ENCODE results near the gene NFILZ.

Gene NFILZ

DNA sequence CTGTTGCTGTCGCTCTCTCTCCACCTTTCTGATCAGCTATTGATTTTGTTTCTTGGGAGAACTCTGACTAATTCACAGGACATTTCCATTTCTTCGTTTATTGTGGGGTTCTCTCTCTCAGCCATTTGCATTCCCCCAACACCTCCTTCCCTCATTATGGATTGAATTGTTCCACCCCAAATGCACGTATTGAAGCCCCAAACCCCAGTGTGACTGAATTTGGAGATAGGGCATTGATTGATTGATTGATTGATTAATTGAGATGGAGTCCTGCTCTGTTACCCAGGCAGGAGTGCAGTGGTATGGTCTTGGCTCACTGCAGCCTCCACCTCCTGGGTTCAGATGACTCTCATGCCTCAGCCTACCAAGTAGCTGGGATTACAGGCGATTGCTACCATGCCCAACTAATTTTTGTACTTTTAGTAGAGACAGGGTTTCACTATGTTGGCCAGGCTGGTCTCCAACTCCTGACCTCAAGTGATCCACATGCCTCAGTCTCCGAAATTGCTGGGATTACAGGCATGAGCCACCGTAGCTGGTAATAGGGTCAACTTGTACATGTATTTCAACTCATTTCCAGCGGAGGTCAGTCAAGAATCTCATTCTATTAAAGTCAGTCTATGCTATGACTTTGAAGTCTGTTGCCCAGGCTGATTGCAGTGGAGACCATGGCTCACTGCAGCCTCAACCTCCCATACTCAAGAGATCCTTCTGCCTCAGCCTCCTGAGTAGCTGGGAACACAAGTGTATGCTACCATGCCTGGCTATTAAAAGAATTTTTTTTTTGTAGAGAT is 13.6 kb downstream of the NFILZ start:
- no peak for ATAC-seq

DNA sequence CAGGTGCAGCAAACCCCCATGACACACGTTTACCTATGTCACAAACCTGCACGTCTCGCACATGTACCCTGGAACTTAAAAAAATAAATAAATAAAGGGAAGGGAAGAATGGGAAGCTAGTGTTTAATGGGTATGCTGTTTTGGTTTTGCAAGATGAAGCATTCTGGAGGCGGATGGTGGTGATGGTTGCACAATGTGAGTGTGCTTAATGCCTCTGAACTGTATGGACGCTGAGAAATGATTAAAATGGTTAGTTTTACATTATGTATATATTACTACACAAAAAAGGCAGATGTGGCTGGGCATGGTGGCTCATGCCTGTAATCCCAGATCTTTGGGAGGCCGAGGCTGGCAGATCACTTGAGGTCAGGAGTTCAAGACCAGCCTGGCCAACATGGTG is 17.8 kb downstream of the NFILZ start:
- no peak for ATAC-seq

DNA sequence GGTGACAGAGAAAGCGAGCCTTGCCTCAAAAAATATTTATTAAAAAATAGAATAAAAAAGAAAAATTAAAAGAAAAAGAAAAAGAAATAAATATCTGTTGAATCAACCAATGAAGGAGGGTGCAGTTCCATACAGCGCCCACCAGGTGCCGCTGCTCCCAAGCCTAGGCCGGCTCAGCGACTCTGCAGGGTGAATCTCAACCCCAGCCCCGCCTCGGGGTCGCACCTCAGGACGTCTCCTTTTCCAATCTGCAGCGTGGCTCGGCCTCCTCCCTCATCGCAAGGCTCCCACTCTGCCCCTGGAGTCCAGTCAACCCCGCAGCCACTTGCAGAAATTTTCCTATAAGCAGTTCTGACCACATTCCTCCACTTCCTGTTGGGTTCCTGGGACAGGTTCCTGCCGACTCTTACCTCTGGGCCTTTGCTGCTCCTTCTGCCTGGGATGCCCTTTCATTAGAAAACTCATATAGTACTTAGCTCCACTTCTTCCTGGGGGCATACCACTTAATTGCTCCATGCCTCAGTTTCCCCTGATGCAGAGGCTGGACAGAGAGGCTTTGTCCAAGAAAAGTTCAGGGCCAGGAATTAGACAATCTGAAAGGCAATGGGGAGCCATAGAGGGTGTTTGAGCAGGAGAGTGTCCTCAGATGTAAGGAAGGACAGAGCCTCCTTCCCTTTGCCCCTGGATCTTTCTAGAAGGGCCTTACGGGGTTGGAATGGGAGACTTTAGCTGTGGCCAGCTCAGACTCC is 24.3 kb downstream of the NFILZ start:
- peak; percentile 67 to 73 for ATAC-seq

DNA sequence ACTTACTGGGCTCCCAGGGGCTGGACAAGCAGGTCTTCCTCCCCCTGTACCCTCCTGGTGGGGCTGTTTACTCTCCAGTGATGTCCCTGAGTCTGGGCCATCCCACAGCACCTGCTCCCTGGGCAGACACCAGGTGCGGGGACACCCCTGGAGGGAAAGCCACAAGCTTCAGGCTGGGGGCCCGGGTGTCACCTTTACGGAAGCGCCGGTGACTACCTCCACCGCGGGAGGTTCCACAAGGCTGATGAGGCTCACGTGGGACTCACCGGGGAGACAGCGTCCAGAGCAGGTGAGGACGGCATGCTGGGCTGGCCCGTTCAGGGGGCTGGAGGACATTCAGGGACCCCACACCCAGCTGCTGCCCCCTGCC is 24.9 kb downstream of the NFILZ start:
- peak; percentile 45 to 51 for ATAC-seq

DNA sequence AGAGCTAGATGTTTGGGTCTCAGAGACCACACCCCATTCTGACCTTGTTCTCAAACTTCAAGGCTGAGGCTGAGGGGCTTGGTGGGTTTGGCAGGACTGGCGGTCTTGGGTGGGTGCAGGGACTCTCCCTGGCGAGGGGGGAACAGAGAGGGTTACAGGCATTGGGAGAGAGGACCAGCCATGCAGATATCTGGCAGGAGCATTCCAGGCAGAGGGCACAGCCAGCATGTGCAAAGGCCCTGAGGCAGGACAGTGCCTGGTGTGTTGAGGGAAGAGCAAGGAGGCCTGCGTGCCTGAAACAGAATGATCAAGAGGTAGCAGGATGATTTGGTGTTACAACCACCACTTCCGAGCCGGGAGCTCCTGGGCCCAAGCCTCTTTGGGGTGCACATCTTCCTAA is 27.4 kb downstream of the NFILZ start:
- ATAC-seq, result no peak

DNA sequence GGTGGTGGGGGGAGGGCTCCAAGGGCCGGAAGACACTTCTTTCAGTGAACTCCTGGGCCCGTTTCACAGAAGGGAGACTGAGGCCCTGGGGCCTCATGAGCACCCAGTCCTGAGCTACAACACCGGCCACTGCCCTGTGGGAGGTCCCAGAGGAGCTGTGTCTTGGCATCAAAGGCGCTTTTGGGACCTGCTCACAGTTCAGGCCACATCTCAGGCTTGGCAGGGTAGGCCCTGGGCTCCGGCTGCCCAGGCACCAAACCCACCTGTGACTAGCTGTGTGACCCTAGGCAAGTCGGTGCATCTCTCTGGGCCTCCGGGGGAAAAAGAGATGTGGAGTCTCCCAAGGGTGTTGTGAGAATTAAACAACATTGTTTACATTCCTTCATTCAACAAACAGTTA is 29.5 kb downstream of the NFILZ start:
- no peak for ATAC-seq

DNA sequence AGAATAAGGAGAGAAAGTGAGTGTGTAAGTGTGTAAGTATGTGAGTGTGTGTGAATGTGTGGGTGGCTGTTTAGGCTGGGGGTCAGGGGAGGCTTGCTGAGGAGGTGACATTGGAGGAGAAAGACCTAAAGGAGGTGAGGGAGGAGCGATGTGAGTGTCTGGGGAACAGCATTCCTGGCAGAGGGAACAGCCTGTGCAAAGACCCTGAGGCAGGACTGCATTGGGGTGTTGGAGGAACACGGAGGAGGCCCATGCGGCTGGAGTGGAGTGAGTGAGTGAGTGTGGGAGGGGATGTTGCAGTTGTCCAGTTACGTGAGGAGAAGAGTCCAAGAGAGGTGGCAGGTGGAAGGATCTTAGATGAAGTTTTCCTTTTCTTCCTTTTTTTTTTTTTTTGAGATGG is 31.8 kb downstream of the NFILZ start:
- ATAC-seq, result no peak

DNA sequence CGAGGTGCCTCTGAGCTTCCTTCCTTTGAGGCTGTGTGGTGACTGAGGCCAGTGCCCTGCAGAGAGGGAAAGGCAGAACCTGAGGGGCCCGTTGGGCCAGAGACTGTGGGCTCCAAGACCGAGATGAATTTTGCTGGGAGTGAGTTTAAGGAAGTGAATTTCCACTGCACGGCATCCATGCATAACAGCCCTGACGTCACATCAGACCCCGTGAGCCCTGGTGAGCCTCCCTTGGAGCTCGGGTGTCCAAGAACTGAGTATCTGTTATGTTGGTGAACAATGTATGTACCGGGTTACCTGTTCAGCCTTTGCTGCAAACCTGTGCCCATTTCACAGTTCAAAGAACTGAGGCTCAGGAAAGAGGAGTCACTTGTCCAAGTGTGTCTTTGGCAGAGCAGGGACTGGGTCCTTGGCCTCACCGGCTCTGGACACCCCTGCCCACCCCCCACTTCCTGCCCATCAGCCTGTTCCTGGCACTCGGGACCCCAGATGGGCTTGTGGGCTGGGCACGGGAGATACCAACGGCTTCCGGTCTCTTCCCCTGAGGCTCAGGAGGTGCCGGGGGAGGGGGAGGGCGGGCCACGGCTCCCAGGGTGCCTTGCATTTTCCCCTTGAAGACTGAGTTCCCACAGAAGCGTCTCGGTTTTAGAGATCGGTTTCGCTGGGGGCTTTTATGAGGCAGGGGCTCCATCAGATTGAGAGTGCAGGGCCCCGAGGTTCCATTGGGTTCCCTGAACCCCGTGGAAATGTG is 33.7 kb downstream of the NFILZ start:
- peak; percentile 17 to 45 for ATAC-seq

DNA sequence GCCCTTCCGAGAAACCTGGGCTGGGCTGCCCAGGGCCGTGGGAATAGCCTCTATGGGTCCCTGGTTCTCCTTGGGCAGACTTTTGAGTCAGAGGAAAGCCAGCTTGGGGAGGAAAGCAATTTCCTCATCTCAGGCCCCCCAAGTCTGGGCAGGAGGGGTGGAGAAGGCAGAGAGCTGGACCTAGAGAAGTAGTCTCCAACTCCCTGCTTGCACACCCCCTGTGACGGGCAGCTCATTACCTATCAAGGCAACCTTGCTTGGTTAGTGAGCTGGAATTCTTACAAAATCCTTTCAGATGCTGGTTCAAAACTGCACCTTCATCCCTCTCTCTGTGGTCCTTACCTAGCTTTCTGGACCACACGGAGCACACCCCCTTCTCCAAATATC is 34.2 kb downstream of the NFILZ start:
- no peak for ATAC-seq

DNA sequence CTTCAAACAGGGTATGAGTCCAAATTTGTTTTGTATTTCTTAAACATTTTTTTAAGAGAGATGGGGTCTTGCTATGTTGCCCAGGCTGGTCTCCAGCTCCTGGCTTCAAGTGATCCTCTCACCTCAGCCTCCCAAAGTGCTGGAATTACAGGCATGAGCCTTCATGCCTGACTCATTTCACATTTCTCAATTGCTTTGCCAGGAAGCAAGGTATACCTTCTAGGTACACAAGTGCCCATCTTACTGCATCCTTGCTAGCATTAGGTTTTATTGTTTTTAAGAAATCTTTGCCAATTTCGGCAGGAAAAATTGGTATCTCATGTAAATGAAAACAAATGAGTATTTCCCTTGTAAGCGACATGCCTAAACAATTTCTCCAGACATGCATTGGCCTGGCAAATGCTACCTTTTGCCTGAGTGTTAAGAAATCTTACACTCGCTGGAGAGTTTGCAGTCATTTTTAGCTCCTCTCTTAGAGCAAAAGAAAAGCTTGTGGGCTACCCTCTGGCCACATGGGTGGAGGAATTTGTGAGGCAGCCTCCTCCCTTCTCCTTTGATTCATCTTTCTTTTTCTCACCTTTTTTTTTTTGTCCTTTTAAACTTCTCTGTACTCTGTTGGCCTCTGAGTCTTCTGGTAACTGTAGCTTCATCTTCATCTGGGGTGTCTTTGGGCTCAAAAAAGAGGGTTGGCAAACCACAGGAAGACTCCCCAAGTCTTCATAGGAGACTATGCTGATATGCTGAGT is 35.2 kb downstream of the NFILZ start:
- no peak for ATAC-seq

DNA sequence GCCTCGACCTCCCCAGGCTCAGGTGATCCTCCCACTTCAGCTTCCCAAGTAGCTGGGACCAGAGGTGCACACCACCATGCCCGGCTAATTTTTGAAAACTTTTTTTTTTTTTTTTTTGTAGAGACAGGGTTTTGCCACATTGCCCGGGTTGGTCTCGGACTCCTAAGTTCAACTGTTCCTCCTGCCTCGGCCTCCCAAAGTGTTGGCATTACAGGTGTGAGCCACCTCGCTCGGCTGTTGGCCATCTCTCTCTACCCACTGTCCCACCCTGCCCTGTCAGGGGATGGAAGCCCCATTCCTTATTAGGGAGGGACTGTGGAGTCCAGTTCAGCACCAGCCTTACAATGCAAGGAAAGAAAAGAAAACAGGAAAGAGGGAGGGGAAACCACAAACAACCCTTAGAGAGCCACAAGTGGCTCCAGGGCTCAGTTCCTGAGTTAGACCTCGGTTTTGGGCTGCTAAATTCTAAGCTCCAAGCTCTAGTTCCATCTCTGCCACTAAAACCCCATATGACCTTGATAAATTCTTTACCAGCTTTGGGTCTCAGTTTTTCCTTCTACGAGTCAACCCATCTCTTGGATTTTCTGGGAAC is 36.5 kb downstream of the NFILZ start:
- no peak for ATAC-seq

DNA sequence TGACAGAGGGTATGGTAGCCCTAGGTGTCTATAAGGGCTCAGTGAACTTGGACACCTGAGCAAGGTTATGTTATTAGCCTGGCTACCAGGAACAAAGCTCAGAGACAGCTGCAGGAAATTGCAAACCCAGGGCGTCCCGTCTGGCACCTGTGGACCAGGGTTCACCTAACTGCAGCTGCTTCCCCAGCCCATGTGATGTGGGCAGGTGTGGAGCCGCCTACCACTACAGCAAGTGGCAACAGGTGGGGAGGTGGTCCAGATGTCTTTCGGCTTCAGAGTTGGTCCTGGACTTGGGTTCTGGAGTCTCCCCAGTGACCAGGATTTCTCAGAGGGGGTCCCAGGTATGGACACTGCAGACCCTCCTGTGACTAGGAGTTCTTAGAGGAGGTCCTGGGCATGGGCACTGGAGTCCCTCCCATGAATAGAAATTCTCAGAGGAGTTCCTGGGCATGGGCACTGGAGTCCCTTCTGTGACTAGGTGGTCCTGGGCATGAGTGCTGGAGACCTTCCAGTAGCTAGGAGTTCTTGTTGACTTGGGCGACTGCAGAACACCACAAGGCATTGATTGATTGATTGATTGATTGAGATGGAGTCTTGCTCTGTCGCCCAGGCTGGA is 43.0 kb downstream of the NFILZ start:
- ATAC-seq, result no peak

DNA sequence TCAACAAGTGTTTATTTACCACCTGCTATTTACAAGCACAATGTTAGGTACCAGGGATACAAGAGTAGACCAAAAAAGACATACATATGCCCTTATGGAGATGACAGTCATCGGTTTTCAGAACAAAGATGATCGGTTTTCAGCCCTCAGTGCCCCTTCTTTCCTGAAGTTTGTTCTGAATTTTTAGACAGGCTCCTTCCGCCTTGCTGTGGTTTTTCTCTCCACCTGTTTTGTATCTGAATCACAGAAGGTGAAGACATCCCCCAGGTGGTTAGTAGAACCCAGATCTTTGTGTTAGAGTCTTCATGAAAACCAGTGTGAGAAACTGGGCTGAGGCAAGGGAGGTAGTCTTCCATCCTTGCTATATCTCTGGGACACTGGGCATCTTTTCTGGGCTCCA is 44.6 kb downstream of the NFILZ start:
- ATAC-seq, result no peak

DNA sequence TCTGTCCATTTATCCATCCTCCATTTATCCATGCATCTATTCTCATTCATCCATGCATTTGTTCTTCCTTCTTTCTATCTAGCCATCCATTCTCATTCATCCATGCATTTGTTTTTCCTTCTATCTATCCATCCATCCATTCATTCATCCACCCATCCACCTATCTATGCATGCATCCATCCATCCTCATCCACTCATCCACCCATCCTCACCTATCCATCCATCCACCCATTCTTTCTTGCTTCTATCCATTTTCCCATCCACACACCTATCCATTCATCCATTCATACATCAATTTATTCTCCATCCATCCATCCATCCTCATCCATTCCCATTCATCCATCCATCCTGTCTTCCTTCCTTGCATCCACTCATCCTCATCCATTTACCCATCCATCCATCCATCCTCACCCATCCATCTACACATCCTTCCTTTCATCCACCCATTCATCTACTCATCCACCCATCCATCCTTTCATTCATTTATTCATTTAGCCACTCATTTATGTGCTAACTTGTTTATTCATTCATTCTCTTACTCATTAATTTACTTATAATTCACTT is 47.9 kb downstream of the NFILZ start:
- no peak for ATAC-seq
